IgD-negative memory B cell (primary cell): ENCODE results near the gene SCARB2. TPM values are rescaled to one million over a fixed set of nuclear protein-coding genes. Genes with fewer than 3 reads are reported as not detected.
"Not testable (repeated sequence)": the region's sequence is repeated elsewhere in the genome, so short reads cannot be mapped to it uniquely, and the experiment has no call there.

Experiments used
- H3K27ac Mint-ChIP-seq, 3 donors: one replicate each; pipeline ENCODE4 v1.8.0; 2020 to 2022; ENCODE audit warnings: mild to moderate bottlenecking in 3 of 3, mixed read lengths in 3 of 3, moderate library complexity in 1 of 3
- H3K27me3 Mint-ChIP-seq: one replicate; pipeline ENCODE4 v1.8.0; 2021; ENCODE audit warnings: mixed read lengths
- H3K36me3 Mint-ChIP-seq: one replicate; pipeline ENCODE4 v1.8.0; 2020; ENCODE audit warnings: mild to moderate bottlenecking, mixed read lengths
- H3K4me1 Mint-ChIP-seq, 3 donors: one replicate each; pipeline ENCODE4 v1.8.0; 2020 to 2022; ENCODE audit warnings: mixed read lengths in 3 of 3, mild to moderate bottlenecking in 1 of 3
- H3K4me3 Mint-ChIP-seq, 4 donors: one replicate each; pipeline ENCODE4 v1.8.0; 2020 to 2022; ENCODE audit warnings: mild to moderate bottlenecking in 4 of 4, mixed read lengths in 4 of 4, moderate library complexity in 3 of 4
- H3K9me3 Mint-ChIP-seq, 3 donors: one replicate each; pipeline ENCODE4 v1.8.0; 2020 to 2021; ENCODE audit warnings: mixed read lengths in 3 of 3, mild to moderate bottlenecking in 1 of 3
- polyA plus RNA-seq: library from polyadenylated mRNA; unstranded; fragments of 300-500 nt; fragmentation: Illumina TruSeq; gene quantifications from one replicate; pipeline ENCODE4 v1.2.3, GENCODE V29; 2021

Gene SCARB2
- polyA plus RNA-seq: 12.2 TPM

DNA sequence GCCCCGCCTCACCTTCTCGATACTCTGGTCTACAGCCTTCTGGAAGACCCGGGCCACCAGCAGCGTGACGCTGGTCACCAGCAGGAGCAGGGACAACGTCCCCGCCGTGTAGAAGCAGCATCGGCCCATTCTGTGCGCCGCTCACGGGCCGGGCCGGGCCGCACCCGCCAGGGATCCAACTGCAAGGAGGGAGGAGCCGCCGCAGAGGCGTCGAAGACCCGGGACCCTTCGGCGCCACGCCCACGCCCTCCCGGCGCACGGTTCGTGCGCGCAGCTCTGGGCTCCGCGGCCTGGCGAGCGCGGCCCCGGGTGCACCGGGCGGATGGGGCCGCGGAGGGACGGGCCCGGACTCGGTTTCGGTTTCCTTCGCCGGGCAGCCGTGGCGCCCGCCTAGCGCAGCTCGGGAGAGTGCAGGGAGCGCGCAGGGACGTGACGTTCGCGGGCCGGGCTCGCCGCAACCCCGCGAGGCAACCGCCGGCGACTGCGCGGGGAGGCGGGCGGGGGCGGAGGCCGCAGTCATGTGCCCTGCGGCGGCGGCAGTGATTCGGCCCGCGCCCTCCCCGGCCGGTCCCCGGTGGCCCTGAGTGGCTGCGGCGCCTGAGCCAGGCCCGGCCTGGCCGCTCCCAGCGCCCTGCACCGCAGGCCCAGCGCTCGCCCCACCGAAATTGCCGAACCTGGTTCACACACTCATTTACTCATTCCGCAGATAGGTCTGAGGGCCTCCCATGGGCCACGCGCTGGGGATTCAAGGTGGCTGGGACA lies at the start of gene SCARB2:
TSS of gene SCARB2 (minus strand) at position 410 of the 762 bp plus-strand sequence. CDS start at position 129, 281 bp downstream.
- H3K27ac Mint-ChIP-seq: peak within 1 kb of the TSS; percentile 90 to 99 (median 98)
- peaks cover 31 to 41% (median 37%) of the 10 kb centered on the region in 3 donors for H3K4me1 Mint-ChIP-seq
- H3K4me3 Mint-ChIP-seq: peak within 1 kb of the TSS; percentile 90 to 98 (median 94)
- H3K27me3 Mint-ChIP-seq: peaks cover 2% of the 10 kb centered on the region
- no peaks in the 10 kb centered on the region for H3K9me3 Mint-ChIP-seq
- peaks cover under 1% of the 10 kb centered on the region for H3K36me3 Mint-ChIP-seq

GRCh38 chr4:76260571-76260970 lies 46.9 kb upstream of the SCARB2 start:
- Mint-ChIP-seq H3K9me3 (no peaks in the 10 kb centered on the region), H3K27ac (no peak overlapping the region), H3K4me3 (no peak overlapping the region), H3K27me3 (peaks cover 9% of the 10 kb centered on the region), H3K36me3 (peaks cover 1% of the 10 kb centered on the region), H3K4me1 (no peaks in the 10 kb centered on the region)

DNA sequence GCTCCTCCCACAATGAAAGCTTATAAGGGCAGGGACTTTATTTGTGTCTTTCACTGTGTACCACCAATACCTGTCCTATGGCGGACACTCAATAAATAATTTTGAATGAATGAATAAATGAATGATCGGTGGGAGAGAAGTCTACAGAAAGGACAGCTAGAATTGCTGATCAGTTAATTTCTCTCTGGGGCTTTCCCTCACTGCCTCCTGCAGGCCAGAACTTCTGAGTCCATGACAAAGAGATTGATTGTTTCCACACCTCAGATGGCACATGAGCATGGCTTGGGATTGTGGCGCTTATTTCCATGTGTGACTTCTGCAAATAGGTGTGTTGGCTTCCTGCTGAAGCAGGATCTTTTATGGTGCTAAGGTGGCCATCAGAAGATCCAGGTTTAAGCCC lies 44.2 kb upstream of the SCARB2 start:
- peaks cover 15% of the 10 kb centered on the region for H3K27me3 Mint-ChIP-seq
- H3K36me3 Mint-ChIP-seq: peaks cover 1% of the 10 kb centered on the region
- H3K27ac Mint-ChIP-seq: no peak overlapping the region
- no peaks in the 10 kb centered on the region for H3K9me3 Mint-ChIP-seq
- no peaks in the 10 kb centered on the region for H3K4me1 Mint-ChIP-seq
- no peak overlapping the region for H3K4me3 Mint-ChIP-seq

- Mint-ChIP-seq H3K27me3 (peaks cover 23% of the 10 kb centered on the region), H3K4me3 (no peak overlapping the region), H3K36me3 (peaks cover 1% of the 10 kb centered on the region), H3K9me3 (no peaks in the 10 kb centered on the region), H3K27ac (no peak overlapping the region), H3K4me1 (no peaks in the 10 kb centered on the region)
These were observed 43.3 kb upstream of the SCARB2 start for GRCh38 chr4:76256968-76257367.

- Mint-ChIP-seq H3K27ac (no peak overlapping the region), H3K4me3 (no peak overlapping the region), H3K27me3 (peaks cover 29% of the 10 kb centered on the region), H3K36me3 (peaks cover 1% of the 10 kb centered on the region), H3K4me1 (peaks cover 3 to 4% (median 3%) of the 10 kb centered on the region in 3 donors), H3K9me3 (no peaks in the 10 kb centered on the region)
These were observed 42.4 kb upstream of the SCARB2 start for GRCh38 chr4:76256032-76256431.

- Mint-ChIP-seq H3K36me3 (peaks cover 1% of the 10 kb centered on the region), H3K9me3 (no peaks in the 10 kb centered on the region), H3K27me3 (peaks cover 45% of the 10 kb centered on the region), H3K4me3 (no peak overlapping the region), H3K27ac (no peak overlapping the region), H3K4me1 (peaks cover 3 to 6% (median 6%) of the 10 kb centered on the region in 3 donors)
These were observed 39.9 kb upstream of the SCARB2 start for GRCh38 chr4:76253511-76253910.

- Mint-ChIP-seq H3K27me3 (peaks cover 41% of the 10 kb centered on the region), H3K4me3 (no peak overlapping the region), H3K4me1 (peaks cover 3 to 6% (median 6%) of the 10 kb centered on the region in 3 donors), H3K27ac (no peak overlapping the region), H3K36me3 (peaks cover 1% of the 10 kb centered on the region), H3K9me3 (no peaks in the 10 kb centered on the region)
These were observed 38.6 kb upstream of the SCARB2 start for GRCh38 chr4:76252271-76252653.

GRCh38 chr4:76251441-76252270 lies 38.0 kb upstream of the SCARB2 start, which contains the start of gene FAM47E:
TSS of gene FAM47E (plus strand) at chr4:76251721. CDS start at chr4:76251747, 26 bp downstream.
- H3K36me3 Mint-ChIP-seq: peaks cover 1% of the 10 kb centered on the region
- no peaks in the 10 kb centered on the region for H3K9me3 Mint-ChIP-seq
- peaks cover 41% of the 10 kb centered on the region for H3K27me3 Mint-ChIP-seq
- no peak within 1 kb of the TSS for H3K27ac Mint-ChIP-seq
- H3K4me1 Mint-ChIP-seq: peaks cover 3 to 6% (median 6%) of the 10 kb centered on the region in 3 donors
- peak within 1 kb of the TSS in 3 of 4 donors; percentile 48 to 91 (median 74) for H3K4me3 Mint-ChIP-seq

GRCh38 chr4:76250962-76251361 lies 37.3 kb upstream of the SCARB2 start:
- Mint-ChIP-seq H3K27ac (no peak overlapping the region), H3K4me3 (peak overlapping the region in 2 of 4 donors; percentile 74 to 91), H3K4me1 (peaks cover 3 to 6% (median 6%) of the 10 kb centered on the region in 3 donors), H3K36me3 (peaks cover 1% of the 10 kb centered on the region), H3K27me3 (peaks cover 37% of the 10 kb centered on the region), H3K9me3 (no peaks in the 10 kb centered on the region)

GRCh38 chr4:76246852-76247251 lies 33.2 kb upstream of the SCARB2 start:
- H3K4me3 Mint-ChIP-seq: no peak overlapping the region
- H3K36me3 Mint-ChIP-seq: no peaks in the 10 kb centered on the region
- no peak overlapping the region for H3K27ac Mint-ChIP-seq

DNA sequence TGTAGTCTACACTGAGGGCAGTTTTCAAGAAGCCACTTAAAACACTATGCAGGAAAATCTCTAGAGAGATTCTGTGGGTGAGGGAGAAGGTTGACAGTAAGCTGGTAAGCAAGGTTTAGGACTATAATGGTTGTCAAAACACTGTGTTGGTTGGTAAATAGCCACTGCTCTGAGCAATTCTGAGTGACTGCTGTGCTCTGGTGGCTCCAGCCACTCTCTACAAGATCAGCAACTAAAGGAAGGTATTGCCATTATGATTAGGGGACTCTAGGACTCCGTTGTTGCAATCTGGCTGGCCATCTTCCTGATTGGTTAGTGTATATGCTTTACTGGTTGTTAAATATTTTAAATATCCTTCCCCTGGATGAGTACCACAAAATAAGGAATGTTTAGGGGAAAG lies 32.4 kb upstream of the SCARB2 start:
- Mint-ChIP-seq H3K9me3 (peaks cover 0 to 6% (median 3%) of the 10 kb centered on the region in 3 donors), H3K27ac (no peak overlapping the region), H3K27me3 (peaks cover 23% of the 10 kb centered on the region), H3K4me3 (no peak overlapping the region), H3K36me3 (no peaks in the 10 kb centered on the region), H3K4me1 (peaks cover 0 to 3% (median 2%) of the 10 kb centered on the region in 3 donors)

More at GRCh38 chr4:76246852-76247251, 33.2 kb upstream of the SCARB2 start:
- H3K9me3 Mint-ChIP-seq: peaks cover 0 to 6% (median 1%) of the 10 kb centered on the region in 3 donors
- H3K4me1 Mint-ChIP-seq: peaks cover 3 to 6% (median 6%) of the 10 kb centered on the region in 3 donors
- H3K27me3 Mint-ChIP-seq: peaks cover 28% of the 10 kb centered on the region

GRCh38 chr4:76243877-76244276 lies 30.3 kb upstream of the SCARB2 start:
- H3K27ac Mint-ChIP-seq, H3K4me3 Mint-ChIP-seq, H3K4me1 Mint-ChIP-seq, H3K36me3 Mint-ChIP-seq: not testable (repeated sequence)
- peaks cover 11% of the 10 kb centered on the region for H3K27me3 Mint-ChIP-seq
- H3K9me3 Mint-ChIP-seq: peaks cover 6 to 17% (median 13%) of the 10 kb centered on the region in 3 donors

DNA sequence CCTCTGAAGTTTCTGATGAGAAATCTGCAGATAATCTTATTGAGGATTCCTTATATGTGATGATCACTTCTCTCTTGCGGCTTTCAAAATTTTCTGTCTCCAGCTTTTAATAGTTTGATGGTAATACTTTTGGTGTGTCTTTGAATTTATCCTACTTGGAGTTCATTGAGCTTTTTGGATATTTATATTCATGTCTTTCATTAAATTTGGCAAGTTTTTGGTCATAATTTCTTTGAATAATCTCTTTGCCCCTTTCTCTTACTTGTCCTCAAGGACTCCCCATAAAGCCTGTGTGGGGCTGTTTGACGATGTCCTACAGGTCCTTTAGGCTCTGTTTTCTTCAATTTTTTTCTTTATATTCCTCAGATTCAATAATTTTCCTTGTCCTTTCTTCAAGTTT lies 26.6 kb upstream of the SCARB2 start:
- no peaks in the 10 kb centered on the region for H3K36me3 Mint-ChIP-seq
- no peak overlapping the region for H3K4me3 Mint-ChIP-seq
- H3K4me1 Mint-ChIP-seq: peaks cover 0 to 2% (median 0%) of the 10 kb centered on the region in 3 donors
- H3K9me3 Mint-ChIP-seq: peaks cover 6 to 20% (median 13%) of the 10 kb centered on the region in 3 donors
- H3K27me3 Mint-ChIP-seq: peaks cover 10% of the 10 kb centered on the region
- H3K27ac Mint-ChIP-seq: no peak overlapping the region

DNA sequence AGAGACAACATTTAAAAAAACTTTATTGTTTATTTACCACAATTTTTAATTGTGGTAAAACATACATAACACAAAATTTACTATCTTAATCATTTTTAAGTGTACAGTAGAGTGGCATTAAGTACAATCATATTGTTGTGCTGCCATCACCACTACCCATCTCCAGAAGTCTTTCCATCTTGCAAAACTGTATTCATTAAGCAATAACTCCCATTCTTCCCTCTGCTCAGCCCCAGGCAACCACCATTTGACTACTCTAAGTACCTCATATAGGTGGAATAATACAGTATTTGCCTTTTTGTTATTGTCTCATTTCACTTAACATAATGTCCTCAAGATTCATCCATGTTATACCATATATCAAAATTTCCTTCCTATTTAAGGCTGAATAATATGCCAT lies 25.1 kb upstream of the SCARB2 start:
- H3K27me3 Mint-ChIP-seq: peaks cover 8% of the 10 kb centered on the region
- no peak overlapping the region for H3K4me3 Mint-ChIP-seq
- peaks cover 4 to 20% (median 8%) of the 10 kb centered on the region in 3 donors for H3K9me3 Mint-ChIP-seq
- peaks cover 1% of the 10 kb centered on the region for H3K36me3 Mint-ChIP-seq
- peaks cover 0 to 2% (median 0%) of the 10 kb centered on the region in 3 donors for H3K4me1 Mint-ChIP-seq
- H3K27ac Mint-ChIP-seq: no peak overlapping the region

DNA sequence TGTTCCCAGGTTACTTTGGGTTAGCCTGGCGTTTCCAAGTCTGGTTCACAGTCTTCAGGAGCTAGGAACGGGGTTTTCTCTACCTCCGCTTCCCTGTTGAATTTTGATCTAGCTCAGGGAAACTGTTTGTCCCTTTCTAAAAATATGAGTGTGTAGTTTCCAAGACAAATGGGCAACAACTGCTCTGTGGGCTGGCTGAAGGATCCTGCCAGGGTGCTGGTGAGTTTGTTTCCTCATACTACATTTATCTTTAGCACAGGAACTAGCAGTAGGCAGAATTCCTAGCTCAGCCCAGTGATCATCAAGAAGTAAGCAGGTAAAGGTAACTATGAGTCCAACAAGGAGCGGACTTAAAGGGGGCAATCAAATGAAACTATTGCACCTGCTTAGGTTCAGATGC lies 24.6 kb upstream of the SCARB2 start:
- Mint-ChIP-seq H3K4me1 (peaks cover 0 to 2% (median 0%) of the 10 kb centered on the region in 3 donors), H3K36me3 (peaks cover 3% of the 10 kb centered on the region), H3K27ac (no peak overlapping the region), H3K27me3 (peaks cover 9% of the 10 kb centered on the region), H3K9me3 (peaks cover 4 to 20% (median 8%) of the 10 kb centered on the region in 3 donors), H3K4me3 (no peak overlapping the region)
